Activated naive CD8-positive, alpha-beta T cell treated with anti-CD3 and anti-CD28 coated beads for 36 hours (primary cell): ENCODE measurements around the gene AGPAT2. TPM values are rescaled to one million over a fixed set of nuclear protein-coding genes. Genes with fewer than 3 reads are reported as not detected.
A peak's percentile ranks its signal among the peaks of the same experiment; 100 is the strongest.

Source experiments
- DNase-seq: peaks from one replicate; pipeline ENCODE4 v3.0.0; 2021
- H3K27ac Mint-ChIP-seq: one replicate; pipeline ENCODE4 v1.8.0; 2022; ENCODE audit warnings: mild to moderate bottlenecking, moderate library complexity, mixed read lengths
- H3K27me3 Mint-ChIP-seq: one replicate; pipeline ENCODE4 v1.8.0; 2022; ENCODE audit warnings: mild to moderate bottlenecking, mixed read lengths
- H3K36me3 Mint-ChIP-seq: one replicate; pipeline ENCODE4 v1.8.0; 2021; ENCODE audit warnings: mild to moderate bottlenecking, mixed read lengths
- H3K4me1 Mint-ChIP-seq: one replicate; pipeline ENCODE4 v1.8.0; 2021; ENCODE audit warnings: mixed read lengths
- H3K4me3 Mint-ChIP-seq: one replicate; pipeline ENCODE4 v1.8.0; 2022; ENCODE audit warnings: mild to moderate bottlenecking, moderate library complexity, mixed read lengths
- H3K9me3 Mint-ChIP-seq: one replicate; pipeline ENCODE4 v1.8.0; 2022; ENCODE audit warnings: mixed read lengths
- total RNA-seq, 2 experiments: library from RNA; stranded (reverse); gene quantifications; one replicate each; pipeline ENCODE4 v1.2.3, GENCODE V29; 2021

The AGPAT2 gene
- total RNA-seq, 2 experiments from 2014 or later = 14.6 to 16.1 TPM

- Mint-ChIP-seq H3K27me3 (no peaks in the 10 kb centered on the region), H3K4me3 (no peak overlapping the region), H3K4me1 (no peaks in the 10 kb centered on the region), H3K27ac (no peak overlapping the region), H3K36me3 (no peaks in the 10 kb centered on the region), H3K9me3 (no peaks in the 10 kb centered on the region)
- DNase-seq = no peak
Observed at GRCh38 chr9:136679431-136679941, 7.8 kb downstream of the AGPAT2 start.

DNA sequence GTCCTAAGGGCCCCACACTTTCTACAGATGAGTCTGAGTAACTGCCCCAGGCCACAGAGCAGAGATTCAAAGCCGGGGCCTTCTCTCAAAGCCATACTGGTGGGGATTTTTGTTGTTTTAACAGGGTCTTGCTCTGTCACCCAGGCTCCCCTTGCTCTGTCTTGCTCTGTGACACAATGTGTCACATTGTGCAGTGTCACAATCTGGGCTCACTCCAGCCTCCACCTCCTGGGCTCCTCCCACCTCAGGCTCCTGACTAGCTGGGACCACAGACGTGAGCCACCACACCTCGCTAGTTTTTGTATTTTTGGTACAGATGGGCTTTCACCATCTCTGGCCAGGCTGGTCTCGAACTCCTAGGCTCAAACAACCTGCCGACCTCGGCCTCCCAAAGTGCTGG lies 8.6 kb downstream of the AGPAT2 start:
- H3K4me1 Mint-ChIP-seq = no peaks in the 10 kb centered on the region
- H3K9me3 Mint-ChIP-seq = no peaks in the 10 kb centered on the region
- no peaks in the 10 kb centered on the region for H3K27me3 Mint-ChIP-seq
- no peak for DNase-seq
- no peak overlapping the region for H3K27ac Mint-ChIP-seq
- no peak overlapping the region for H3K4me3 Mint-ChIP-seq
- H3K36me3 Mint-ChIP-seq = no peaks in the 10 kb centered on the region

DNA sequence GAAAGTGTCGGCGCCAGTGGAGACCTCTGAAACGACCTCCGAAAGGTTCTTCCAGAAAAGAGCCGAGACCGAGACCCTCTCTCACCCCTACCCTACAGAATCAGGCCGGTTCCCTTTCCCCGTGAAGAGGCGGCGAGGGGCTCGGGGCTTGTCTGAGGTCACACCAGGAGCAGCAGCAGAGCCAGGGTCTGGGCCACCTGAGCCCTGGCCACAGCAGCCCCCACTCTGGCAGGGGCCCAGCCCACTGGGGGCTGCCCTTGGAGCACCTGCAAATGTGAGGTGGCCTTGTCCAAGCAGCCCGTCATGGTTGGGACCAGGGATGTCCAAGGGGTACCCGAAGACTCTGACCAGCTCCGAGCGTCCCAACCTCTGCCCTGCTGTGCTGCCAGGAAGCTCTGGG lies 9.2 kb downstream of the AGPAT2 start:
- Mint-ChIP-seq H3K4me3 (no peak overlapping the region), H3K27ac (no peak overlapping the region), H3K4me1 (no peaks in the 10 kb centered on the region), H3K36me3 (no peaks in the 10 kb centered on the region), H3K9me3 (no peaks in the 10 kb centered on the region), H3K27me3 (no peaks in the 10 kb centered on the region)
- DNase-seq = no peak

DNA sequence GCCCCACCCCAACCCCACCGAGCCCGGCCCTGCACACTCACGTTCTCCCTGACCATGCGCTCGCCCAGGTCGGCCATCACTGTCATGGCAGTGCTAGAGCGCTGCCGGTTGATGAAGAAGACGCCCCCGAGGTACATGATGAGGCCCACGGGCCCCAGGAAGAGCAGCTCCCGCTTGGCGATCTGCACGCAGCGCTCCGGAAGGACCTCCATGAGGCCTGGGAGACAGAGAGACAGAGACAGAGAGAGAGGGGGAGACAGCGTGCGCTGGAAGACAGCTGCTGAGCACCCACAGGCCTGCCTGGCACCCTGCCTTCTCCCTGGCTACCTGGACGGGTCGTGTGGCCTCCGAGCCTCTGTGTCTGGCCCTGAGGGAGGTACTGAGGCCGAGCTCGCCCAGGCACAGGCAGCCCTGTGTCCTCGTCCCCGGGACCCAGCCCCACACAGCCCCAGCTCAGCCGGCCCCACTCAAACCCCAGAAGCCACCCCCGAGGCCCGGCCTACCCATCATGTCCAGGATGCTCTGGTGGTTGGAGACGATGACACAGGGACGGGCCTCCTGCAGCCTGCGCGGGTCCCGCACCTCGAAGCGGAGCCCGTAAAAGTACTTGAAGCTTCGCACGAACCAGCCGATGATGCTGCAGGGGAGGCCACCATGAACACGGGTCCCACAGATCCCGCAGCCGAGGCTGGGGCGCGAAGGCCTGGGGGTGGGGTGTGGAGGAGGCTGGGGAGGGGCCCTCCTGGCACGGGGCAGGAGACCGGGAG lies 10.2 kb downstream of the AGPAT2 start:
- Mint-ChIP-seq H3K4me3 (no peak overlapping the region), H3K27ac (no peak overlapping the region), H3K27me3 (no peaks in the 10 kb centered on the region), H3K9me3 (no peaks in the 10 kb centered on the region), H3K36me3 (no peaks in the 10 kb centered on the region), H3K4me1 (no peaks in the 10 kb centered on the region)
- no peak for DNase-seq

GRCh38 chr9:136676297-136676794 lies 10.9 kb downstream of the AGPAT2 start:
- no peaks in the 10 kb centered on the region for H3K27me3 Mint-ChIP-seq
- H3K4me3 Mint-ChIP-seq = no peak overlapping the region
- DNase-seq = no peak
- H3K36me3 Mint-ChIP-seq = no peaks in the 10 kb centered on the region
- H3K9me3 Mint-ChIP-seq = no peaks in the 10 kb centered on the region
- H3K27ac Mint-ChIP-seq = no peak overlapping the region
- no peaks in the 10 kb centered on the region for H3K4me1 Mint-ChIP-seq

- Mint-ChIP-seq H3K4me1 (no peaks in the 10 kb centered on the region), H3K27me3 (no peaks in the 10 kb centered on the region), H3K4me3 (no peak overlapping the region), H3K27ac (no peak overlapping the region), H3K36me3 (no peaks in the 10 kb centered on the region), H3K9me3 (no peaks in the 10 kb centered on the region)
- DNase-seq = no peak
Observed at GRCh38 chr9:136675477-136676296, 11.6 kb downstream of the AGPAT2 start.

GRCh38 chr9:136674786-136675349 lies 12.4 kb downstream of the AGPAT2 start:
- Mint-ChIP-seq H3K36me3 (no peaks in the 10 kb centered on the region), H3K4me3 (no peak overlapping the region), H3K27ac (no peak overlapping the region), H3K4me1 (no peaks in the 10 kb centered on the region), H3K27me3 (no peaks in the 10 kb centered on the region), H3K9me3 (no peaks in the 10 kb centered on the region)
- no peak for DNase-seq

- H3K27me3 Mint-ChIP-seq = no peaks in the 10 kb centered on the region
- no peaks in the 10 kb centered on the region for H3K9me3 Mint-ChIP-seq
- H3K27ac Mint-ChIP-seq = no peak overlapping the region
- H3K36me3 Mint-ChIP-seq = no peaks in the 10 kb centered on the region
- H3K4me3 Mint-ChIP-seq = no peak overlapping the region
- H3K4me1 Mint-ChIP-seq = no peaks in the 10 kb centered on the region
- DNase-seq = no peak
Observed at GRCh38 chr9:136673975-136674785, 13.1 kb downstream of the AGPAT2 start.

DNA sequence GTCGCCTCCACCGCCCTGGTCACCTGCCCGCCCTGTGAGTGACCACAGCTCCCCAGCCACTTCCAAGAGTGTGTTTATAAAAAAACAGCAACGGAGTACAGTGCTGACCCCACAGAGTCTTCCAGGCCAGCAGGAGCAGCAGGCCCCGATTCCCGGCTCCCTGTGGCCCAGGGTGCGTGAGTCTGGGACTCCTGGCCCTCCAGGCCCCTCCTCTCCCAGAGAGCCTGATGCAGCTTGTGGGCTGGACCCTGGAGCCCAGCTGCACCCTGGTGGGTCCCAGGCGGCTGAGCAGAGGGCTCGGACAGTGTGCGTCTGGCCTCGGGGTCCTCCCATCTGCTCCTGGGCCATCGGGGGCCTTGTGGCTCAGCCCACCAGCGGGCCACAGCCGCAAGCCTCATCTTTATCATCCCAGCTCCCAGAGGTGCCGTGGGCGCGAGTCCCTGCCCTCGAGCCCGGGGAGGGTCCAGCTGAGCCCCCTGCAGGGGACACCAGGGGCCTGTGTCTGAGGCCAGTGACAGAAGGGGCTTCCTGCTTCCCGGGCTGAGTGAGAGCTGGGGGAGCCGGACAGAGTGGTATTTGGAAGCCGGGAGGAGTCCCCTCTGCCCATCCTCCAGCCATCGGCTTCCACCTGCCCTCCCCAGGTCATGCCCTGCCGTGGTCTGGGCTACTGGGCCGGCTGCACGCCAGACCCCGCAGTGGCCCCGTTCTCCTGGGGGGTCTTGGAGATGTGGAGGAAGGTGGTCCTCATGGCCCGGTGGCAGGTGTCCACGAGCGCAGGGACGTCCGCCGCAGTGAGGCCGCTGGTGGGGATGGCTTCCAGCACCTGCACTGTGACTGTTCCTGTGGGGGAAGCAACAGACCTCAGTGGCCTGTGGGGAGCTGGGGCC lies 13.9 kb downstream of the AGPAT2 start:
- Mint-ChIP-seq H3K9me3 (no peaks in the 10 kb centered on the region), H3K27ac (no peak overlapping the region), H3K4me1 (peaks cover 3% of the 10 kb centered on the region), H3K36me3 (no peaks in the 10 kb centered on the region), H3K4me3 (no peak overlapping the region), H3K27me3 (no peaks in the 10 kb centered on the region)
- no peak for DNase-seq

DNA sequence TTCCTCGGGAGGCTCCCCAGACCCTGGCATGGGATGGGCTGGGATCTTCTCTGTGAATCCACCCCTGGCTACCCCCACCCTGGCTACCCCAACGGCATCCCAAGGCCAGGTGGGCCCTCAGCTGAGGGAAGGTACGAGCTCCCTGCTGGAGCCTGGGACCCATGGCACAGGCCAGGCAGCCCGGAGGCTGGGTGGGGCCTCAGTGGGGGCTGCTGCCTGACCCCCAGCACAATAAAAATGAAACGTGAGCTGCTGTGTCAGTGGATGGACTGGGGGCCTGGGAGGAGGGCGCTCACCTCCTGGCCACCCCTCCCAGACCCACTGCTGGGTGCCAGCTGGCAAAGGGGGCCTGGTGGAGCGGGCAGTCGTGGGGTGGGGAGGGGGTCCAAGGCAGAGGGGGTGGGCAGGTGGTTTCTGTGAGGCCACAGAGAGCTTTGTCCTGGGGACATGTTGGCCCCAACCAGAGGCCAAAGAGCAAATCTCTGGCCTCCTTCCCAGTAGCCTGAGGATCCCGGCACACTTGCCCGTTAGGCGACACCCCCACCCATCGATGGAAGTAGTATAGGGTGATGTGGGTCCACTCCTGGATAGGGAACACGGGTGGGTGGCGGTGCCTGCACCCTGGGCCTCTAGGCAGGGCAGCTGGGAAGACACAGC lies 14.7 kb downstream of the AGPAT2 start:
- no peaks in the 10 kb centered on the region for H3K9me3 Mint-ChIP-seq
- DNase-seq = no peak
- H3K27me3 Mint-ChIP-seq = no peaks in the 10 kb centered on the region
- peaks cover 3% of the 10 kb centered on the region for H3K4me1 Mint-ChIP-seq
- no peak overlapping the region for H3K4me3 Mint-ChIP-seq
- no peaks in the 10 kb centered on the region for H3K36me3 Mint-ChIP-seq
- H3K27ac Mint-ChIP-seq = no peak overlapping the region

- Mint-ChIP-seq H3K27me3 (peaks cover under 1% of the 10 kb centered on the region), H3K36me3 (no peaks in the 10 kb centered on the region), H3K9me3 (no peaks in the 10 kb centered on the region), H3K27ac (no peak overlapping the region), H3K4me3 (no peak overlapping the region), H3K4me1 (peaks cover 3% of the 10 kb centered on the region)
- DNase-seq = peak; percentile 49
Observed at GRCh38 chr9:136671646-136672430, 15.4 kb downstream of the AGPAT2 start.

DNA sequence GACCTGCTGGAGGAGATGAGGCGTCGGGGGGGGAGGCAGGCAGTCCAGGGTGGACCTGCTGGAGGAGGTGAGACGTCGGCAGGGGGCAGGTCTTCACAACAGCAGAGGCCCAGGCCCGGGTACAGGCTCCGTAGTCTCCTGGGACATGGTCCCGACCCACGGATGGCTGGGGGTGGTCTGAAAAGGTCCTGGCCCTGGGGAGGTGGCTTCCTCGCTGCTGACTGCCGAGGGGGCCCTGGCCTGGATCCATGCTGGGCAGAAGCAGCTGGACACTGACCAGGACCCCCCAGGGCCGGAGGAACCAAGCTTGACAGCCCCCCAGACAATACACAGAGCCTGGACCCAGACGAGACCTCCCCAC lies 16.0 kb downstream of the AGPAT2 start:
- Mint-ChIP-seq H3K27ac (no peak overlapping the region), H3K27me3 (peaks cover 5% of the 10 kb centered on the region), H3K4me1 (peaks cover 3% of the 10 kb centered on the region), H3K36me3 (no peaks in the 10 kb centered on the region), H3K4me3 (no peak overlapping the region), H3K9me3 (no peaks in the 10 kb centered on the region)
- DNase-seq = no peak
